Lung (tissue), 12 donors: ENCODE measurements around the gene PRM3. TPM values are rescaled to one million over a fixed set of nuclear protein-coding genes. Genes with fewer than 3 reads are reported as not detected.
A peak's percentile ranks its signal among the peaks of the same experiment; 100 is the strongest.

Experiments used
- ATAC-seq: fragments of 200-7000 bp; cut with Tn5 transposase; one replicate; pipeline ENCODE4 v1.9.1; 2020; ENCODE audit warnings: moderate number of reproducible peaks; ENCODE audit not compliant: insufficient read depth, low FRiP score
- DNase-seq, 3 donors: peaks; one replicate each; pipeline ENCODE4 v3.0.0-alpha.2; 2013 to 2017
- H3K27ac ChIP-seq, 2 donors: one replicate each; pipeline ENCODE4 v1.5.1; 2013; ENCODE audit warnings: mild to moderate bottlenecking in 2 of 2, moderate library complexity in 2 of 2, control low read depth in 1 of 2, inconsistent platforms in 1 of 2, low read depth in 1 of 2, low read length in 1 of 2
- H3K27me3 ChIP-seq, 3 donors: one replicate each; pipeline ENCODE4 v1.5.1; 2013; ENCODE audit warnings: low read length in 2 of 3; ENCODE audit not compliant: control insufficient read depth in 3 of 3, insufficient read depth in 3 of 3
- H3K36me3 ChIP-seq, 4 donors: one replicate each; pipeline ENCODE4 v1.5.1; 2013; ENCODE audit warnings: low read length in 4 of 4, mild to moderate bottlenecking in 1 of 4, moderate library complexity in 1 of 4; ENCODE audit not compliant: control insufficient read depth in 4 of 4, insufficient read depth in 4 of 4
- H3K4me1 ChIP-seq, 5 donors: one replicate each; pipeline ENCODE4 v1.5.1; 2013; ENCODE audit warnings: low read length in 5 of 5, mild to moderate bottlenecking in 2 of 5, moderate library complexity in 1 of 5; ENCODE audit not compliant: control insufficient read depth in 5 of 5, insufficient read depth in 5 of 5
- H3K4me3 ChIP-seq: one replicate; pipeline ENCODE4 v1.5.1; 2013; ENCODE audit warnings: mild to moderate bottlenecking, control low read depth, moderate library complexity
- H3K9ac ChIP-seq, 2 donors: one replicate each; pipeline ENCODE4 v1.5.1; 2013; ENCODE audit warnings: low read length in 2 of 2, control low read depth in 1 of 2; ENCODE audit not compliant: insufficient read depth in 1 of 2
- H3K9me3 ChIP-seq, 4 donors: one replicate each; pipeline ENCODE4 v1.5.1; 2013; ENCODE audit warnings: low read length in 3 of 4, mild to moderate bottlenecking in 1 of 4, moderate library complexity in 1 of 4; ENCODE audit not compliant: control insufficient read depth in 4 of 4, insufficient read depth in 3 of 4
- WGBS, 2 donors: extraction: QIAGEN DNeasy Blood & Tissue Kit; methylation state at CpG; one replicate each; pipeline ENCODE4 v1.1.7; 2013; 5-methylcytosine and 5-hydroxymethylcytosine counted together
- polyA plus RNA-seq, 2 donors: library from polyadenylated mRNA; stranded (reverse); fragments of 200-250 nt; gene quantifications; one replicate each; pipeline ENCODE4 v1.2.1, GENCODE V29; 2013
- total RNA-seq, 2 donors: library from RNA; depleted of rRNA in 1 of 2; stranded (reverse); fragments of >200 nt in 1 of 2; gene quantifications; one replicate each; pipeline ENCODE4 v1.2.1, GENCODE V29; 2014 to 2021
- TF ChIP-seq, protein P1 (sequence below): IDR thresholded peaks from 2 replicates; pipeline ENCODE4 v1.5.1; 2012; ENCODE audit warnings: mild to moderate bottlenecking; ENCODE audit errors: control extremely low read depth, extremely low read depth
- donor health status: control.
- donor health status: control.
- donor health status: Bipolar disorder and iron deficiency.
- donor health status: healthy.
- donor health status: DM: yes; HTN: yes; CAD: no.

Gene PRM3
- total and polyA plus RNA-seq, 4 donors = not detected

DNA sequence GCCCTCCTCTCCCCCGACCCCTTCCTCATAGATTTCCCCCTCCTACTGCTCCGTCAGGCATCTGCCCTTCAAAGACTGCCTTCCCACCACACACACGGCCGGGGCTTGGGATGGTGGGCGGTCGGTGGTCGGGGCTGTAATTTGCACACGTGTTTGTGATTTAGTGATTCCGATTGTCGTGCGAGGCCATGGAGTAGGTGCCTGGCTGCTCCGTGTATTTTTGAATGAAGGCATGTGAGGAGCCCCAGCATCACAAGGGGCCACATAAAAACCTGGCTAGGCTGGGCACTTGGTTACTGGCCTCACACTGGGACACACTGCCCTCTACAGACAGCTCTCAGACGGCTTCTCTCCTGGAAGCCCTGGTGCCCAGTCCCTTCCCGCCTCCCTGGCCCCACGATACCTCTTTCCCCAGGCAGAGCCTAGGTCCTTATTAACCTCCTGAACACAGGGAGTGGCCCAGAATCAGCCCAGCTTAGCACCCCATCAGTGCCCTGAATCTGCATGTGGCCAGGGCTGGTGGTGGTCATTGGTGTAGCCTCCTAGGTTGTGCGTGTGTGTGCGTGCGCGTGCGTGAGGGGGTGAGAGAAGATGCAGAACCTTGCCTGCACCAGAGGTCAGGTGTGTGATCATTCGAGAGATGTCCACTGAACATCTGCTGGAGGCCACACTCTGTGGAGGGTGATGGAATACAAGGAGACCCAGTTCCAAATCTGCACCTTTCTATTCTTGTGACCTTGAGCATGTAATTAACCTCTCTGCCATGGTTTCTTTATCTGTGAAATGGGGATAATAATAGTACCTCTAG is 16.1 kb downstream of the PRM3 start:
- Histone ChIP-seq H3K27ac (peak overlapping the region; percentile 97 to 98), H3K36me3 (peaks cover 0 to 29% (median 10%) of the 10 kb centered on the region in 4 donors), H3K4me1 (peaks cover 0 to 40% (median 11%) of the 10 kb centered on the region in 5 donors), H3K4me3 (peak overlapping the region; percentile 68), H3K9me3 (no peaks in the 10 kb centered on the region), H3K27me3 (no peaks in the 10 kb centered on the region), H3K9ac (peak overlapping the region in 1 of 2 donors; percentile 67)
- peak; percentile 24 for ATAC-seq
- peak; percentile 87 to 94 (median 90) for DNase-seq
- TF ChIP-seq, protein P1, sequence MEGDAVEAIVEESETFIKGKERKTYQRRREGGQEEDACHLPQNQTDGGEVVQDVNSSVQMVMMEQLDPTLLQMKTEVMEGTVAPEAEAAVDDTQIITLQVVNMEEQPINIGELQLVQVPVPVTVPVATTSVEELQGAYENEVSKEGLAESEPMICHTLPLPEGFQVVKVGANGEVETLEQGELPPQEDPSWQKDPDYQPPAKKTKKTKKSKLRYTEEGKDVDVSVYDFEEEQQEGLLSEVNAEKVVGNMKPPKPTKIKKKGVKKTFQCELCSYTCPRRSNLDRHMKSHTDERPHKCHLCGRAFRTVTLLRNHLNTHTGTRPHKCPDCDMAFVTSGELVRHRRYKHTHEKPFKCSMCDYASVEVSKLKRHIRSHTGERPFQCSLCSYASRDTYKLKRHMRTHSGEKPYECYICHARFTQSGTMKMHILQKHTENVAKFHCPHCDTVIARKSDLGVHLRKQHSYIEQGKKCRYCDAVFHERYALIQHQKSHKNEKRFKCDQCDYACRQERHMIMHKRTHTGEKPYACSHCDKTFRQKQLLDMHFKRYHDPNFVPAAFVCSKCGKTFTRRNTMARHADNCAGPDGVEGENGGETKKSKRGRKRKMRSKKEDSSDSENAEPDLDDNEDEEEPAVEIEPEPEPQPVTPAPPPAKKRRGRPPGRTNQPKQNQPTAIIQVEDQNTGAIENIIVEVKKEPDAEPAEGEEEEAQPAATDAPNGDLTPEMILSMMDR = peak; percentile 65
- WGBS, 2 donors = 26 to 28% methylated on average over 21 of the region's 21 CpGs

DNA sequence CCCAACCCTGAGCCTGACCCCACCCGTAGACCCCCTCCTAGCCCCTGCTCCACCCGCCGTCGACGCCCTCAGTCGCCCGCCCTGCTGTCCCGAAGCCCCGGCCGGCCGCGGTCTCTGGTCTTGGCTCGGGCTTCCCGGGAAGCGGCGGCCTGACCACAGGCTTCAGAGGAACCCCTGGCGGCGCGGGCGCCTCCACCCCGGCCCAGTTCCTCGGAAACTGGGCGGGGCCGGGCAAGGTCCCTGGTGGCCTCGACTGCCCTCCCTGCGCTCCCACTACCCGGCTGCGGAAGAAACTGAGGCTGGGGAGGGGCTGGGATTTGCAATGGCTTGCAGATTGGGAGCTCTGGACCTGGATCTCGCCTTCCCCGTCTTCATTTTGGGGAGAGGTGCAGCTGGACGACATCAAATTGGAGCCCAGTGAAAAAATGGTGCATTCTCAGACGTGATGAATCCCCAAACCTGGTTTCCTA is 16.7 kb downstream of the PRM3 start:
- Histone ChIP-seq H3K4me3 (peak overlapping the region; percentile 68), H3K4me1 (peaks cover 0 to 46% (median 11%) of the 10 kb centered on the region in 5 donors), H3K27ac (peak overlapping the region; percentile 97 to 98), H3K9ac (peak overlapping the region in 1 of 2 donors; percentile 77), H3K27me3 (no peaks in the 10 kb centered on the region), H3K9me3 (no peaks in the 10 kb centered on the region), H3K36me3 (peaks cover 0 to 33% (median 10%) of the 10 kb centered on the region in 4 donors)
- peak; percentile 12 for ATAC-seq
- 0 to 1% methylated on average over 17 to 32 of the region's 32 CpGs for WGBS, 2 donors
- TF ChIP-seq, protein P1 = no peak
- peak in 2 of 3 donors; percentile 65 to 66 for DNase-seq

DNA sequence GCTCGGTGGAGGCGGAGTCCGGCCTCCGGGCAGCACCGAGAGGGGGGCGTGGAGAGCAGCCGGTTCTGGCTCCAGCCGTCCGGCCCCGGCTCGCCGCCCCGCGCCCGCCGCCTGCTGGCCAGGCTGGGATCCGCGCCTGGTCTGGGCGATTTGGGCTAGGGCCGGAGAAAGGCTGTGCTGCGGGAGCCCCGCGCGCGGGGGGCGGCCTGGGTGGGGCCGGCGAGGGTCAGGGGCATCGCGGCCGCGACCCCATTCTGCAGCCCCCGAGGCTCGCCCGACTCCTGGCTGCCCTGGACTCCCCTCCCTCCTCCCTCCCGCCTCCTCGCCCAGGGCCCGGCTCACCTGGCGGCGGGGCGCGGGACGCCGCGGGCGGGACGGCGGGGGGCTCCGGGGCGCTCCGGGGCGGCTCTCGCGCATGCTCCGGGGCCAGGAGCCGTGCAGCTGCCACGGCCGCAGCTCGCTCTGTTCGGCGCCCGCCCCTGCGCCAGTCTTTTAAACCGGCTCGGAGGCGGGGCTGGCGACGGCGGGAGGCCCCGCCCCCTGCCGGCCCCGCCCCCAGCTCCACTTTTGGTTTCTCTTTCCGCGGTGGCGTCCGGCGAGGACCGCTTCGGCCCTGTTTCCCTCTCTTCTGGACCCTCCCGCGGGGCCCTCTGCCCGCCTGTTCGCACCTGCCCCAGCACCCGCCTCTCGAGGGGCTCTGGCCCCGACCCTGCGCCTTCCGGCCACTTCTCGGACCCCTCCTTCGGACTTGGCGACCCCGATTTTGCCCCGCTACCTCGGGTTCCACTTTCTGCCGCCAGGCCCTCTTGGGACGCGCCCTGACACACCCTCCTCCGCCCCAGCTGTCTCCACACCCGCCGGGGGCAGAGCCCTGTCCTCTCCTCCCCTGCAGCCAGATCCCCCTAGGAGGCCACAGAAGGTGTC is 17.4 kb downstream of the PRM3 start, which contains the start of gene SOCS1:
TSS of gene SOCS1 (minus strand) at position 468 of the 924 bp plus-strand sequence. CDS start 726 bp downstream, outside the sequence.
- TF ChIP-seq, protein P1 = peak; percentile 69
- peak within 1 kb of the TSS; percentile 97 to 98 for H3K27ac ChIP-seq
- H3K36me3 ChIP-seq = peaks cover 0 to 33% (median 10%) of the 10 kb centered on the region in 4 donors
- peak within 1 kb of the TSS; percentile 17 to 77 for H3K9ac ChIP-seq
- H3K4me3 ChIP-seq = peak within 1 kb of the TSS; percentile 73
- 0% methylated on average over 60 to 100 of the region's 100 CpGs for WGBS, 2 donors
- no peaks in the 10 kb centered on the region for H3K27me3 ChIP-seq
- H3K4me1 ChIP-seq = peaks cover 0 to 47% (median 11%) of the 10 kb centered on the region in 5 donors
- H3K9me3 ChIP-seq = no peaks in the 10 kb centered on the region
- peak; percentile 80 for ATAC-seq
- DNase-seq = peak; percentile 93 to 95 (median 94)
